Panc1 (cell line): ENCODE data around the gene SIAE. TPM values are rescaled to one million over a fixed set of nuclear protein-coding genes. Genes with fewer than 3 reads are reported as not detected.

Source experiments
- ATAC-seq: fragments of 200-7000 bp; cut with Tn5 transposase; 2 replicates; pipeline ENCODE4 v1.9.1; 2020; ENCODE audit warnings: mild to moderate bottlenecking, moderate library complexity
- BruUV-seq: library from RNA; stranded (reverse); fragments of 400-500 nt; replicated peaks from 2 replicates; lab custom pipeline; 2021; lab: Mats Ljungman, UMichigan
- CTCF ChIA-PET: fragments of 300-600 bp; sonication (Branson Sonifier 250); formaldehyde crosslinking; loops from one replicate; lab custom pipeline; 2022; ENCODE audit warnings: antibody characterized with exemption; lab: Charles Lee
- POLR2A ChIA-PET: fragments of 300-600 bp; sonication (Branson Sonifier 250); formaldehyde crosslinking; loops from one replicate; lab custom pipeline; 2022; ENCODE audit warnings: antibody characterized with exemption; lab: Charles Lee
- DNase-seq: peaks from one replicate; pipeline ENCODE4 v3.0.0-alpha.2; 2010; ENCODE audit warnings: low read depth, low spot score
- H3K27ac ChIP-seq: 2 replicates; pipeline ENCODE4 v1.5.1; 2011; ENCODE audit warnings: mild to moderate bottlenecking, low read length, inconsistent platforms
- H3K27me3 ChIP-seq: fragments of 200-500 bp; sonication (Bioruptor generic); 2 replicates; pipeline ENCODE4 v1.6.0; 2014; ENCODE audit warnings: low read length, inconsistent platforms; ENCODE audit not compliant: control insufficient read depth, insufficient read depth
- H3K36me3 ChIP-seq: fragments of 200-500 bp; sonication (Bioruptor generic); 2 replicates; pipeline ENCODE4 v1.5.1; 2014; ENCODE audit warnings: inconsistent platforms, mild to moderate bottlenecking, low read length, moderate library complexity; ENCODE audit not compliant: control insufficient read depth, insufficient read depth
- H3K4me1 ChIP-seq: 2 replicates; pipeline ENCODE4 v1.5.1; 2011; ENCODE audit warnings: inconsistent platforms, mild to moderate bottlenecking, low read length, moderate library complexity; ENCODE audit not compliant: control insufficient read depth, insufficient read depth
- H3K4me3 ChIP-seq, 2 experiments: 2 replicates each; pipeline ENCODE4 v1.5.1; 2011 to 2012; ENCODE audit warnings: low read depth in 2 of 2, low read length in 2 of 2, mild to moderate bottlenecking in 2 of 2, inconsistent platforms in 1 of 2, moderate library complexity in 1 of 2
- H3K9me3 ChIP-seq: fragments of 200-500 bp; sonication (Bioruptor generic); 2 replicates; pipeline ENCODE4 v1.5.1; 2014; ENCODE audit warnings: low read depth, mild to moderate bottlenecking, inconsistent platforms, low read length, moderate library complexity; ENCODE audit not compliant: control insufficient read depth, insufficient read depth
- POLR2AphosphoS5 ChIP-seq: IDR thresholded peaks from 2 replicates; pipeline ENCODE4 v1.6.1; 2012; ENCODE audit warnings: mild to moderate bottlenecking, low read depth, low read length, moderate library complexity
- SIN3A ChIP-seq: IDR thresholded peaks from 2 replicates; pipeline ENCODE4 v1.6.1; 2012; ENCODE audit warnings: low read depth, mild to moderate bottlenecking, low read length, moderate library complexity, borderline replicate concordance; ENCODE audit not compliant: insufficient read depth
- TCF7L2 ChIP-seq: IDR thresholded peaks from 2 replicates; pipeline ENCODE4 v1.6.1; 2011; ENCODE audit warnings: mild to moderate bottlenecking, low read depth, low read length, inconsistent platforms
- in situ Hi-C: cut with HindIII; loops from 2 replicates; pipeline ENCODE4 v1.10.0; 2016; ENCODE audit warnings: low sequenced_read_pairs, low pct_unique_long_range_greater_than_20kb
- intact Hi-C: fragments of 100-400 bp; cut with micrococcal nuclease; formaldehyde crosslinking; loops from one replicate; pipeline ENCODE4 v1.10.0; 2022; ENCODE audit not compliant: unreplicated experiment
- total RNA-seq: library from RNA; stranded (reverse); gene quantifications from one replicate; pipeline ENCODE4 v1.2.1, GENCODE V29; 2021; ENCODE audit not compliant: unreplicated experiment
- TF ChIP-seq, protein P1 (sequence below), 2 experiments: IDR thresholded peaks; 2 replicates each; pipeline ENCODE4 v1.6.1; 2011 to 2012; ENCODE audit warnings: low read depth in 2 of 2, control low read depth in 1 of 2, low read length in 1 of 2, mild to moderate bottlenecking in 1 of 2, moderate library complexity in 1 of 2; ENCODE audit not compliant: insufficient read depth in 1 of 2
- TF ChIP-seq, protein P2 (sequence below): fragments of 450-650 bp; IDR thresholded peaks from 2 replicates; pipeline ENCODE4 v1.5.1; 2017; ENCODE audit warnings: mild to moderate bottlenecking

SIAE gene
- total RNA-seq, 1 experiment from 2014 or later, result 14.9 TPM

DNA sequence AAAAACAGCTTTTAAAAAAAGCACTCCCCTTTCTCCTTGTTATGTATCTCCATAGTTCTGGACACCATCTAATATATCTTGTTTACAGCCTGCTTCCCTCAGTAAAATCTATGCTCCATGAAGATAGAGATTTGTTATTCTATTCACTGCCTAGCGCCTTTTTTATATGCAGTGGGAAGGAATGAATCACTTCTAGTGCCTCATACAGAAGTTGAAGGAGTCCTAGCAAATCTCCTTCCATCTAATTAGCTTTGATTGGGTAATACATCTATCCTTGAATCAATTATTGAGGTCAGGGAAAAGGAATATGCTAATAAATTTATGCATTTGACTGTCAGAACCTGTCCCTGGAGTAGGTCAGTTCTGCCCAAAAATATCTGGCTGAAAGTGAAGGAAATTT lies 26.0 kb upstream of the SIAE start:
- no peak for DNase-seq
- Histone ChIP-seq H3K4me1 (no peaks in the 10 kb centered on the region), H3K9me3 (no peaks in the 10 kb centered on the region), H3K4me3 (no peak overlapping the region), H3K27me3 (peaks cover 5% of the 10 kb centered on the region; the same call in 1 of the 2 replicates), H3K36me3 (no peaks in the 10 kb centered on the region), H3K27ac (no peak overlapping the region)
- no TSS peak for BruUV-seq
- ATAC-seq, result no peak
- POLR2A ChIA-PET, result no interaction called here
- intact Hi-C loops, result no loop called here
- TF ChIP-seq POLR2AphosphoS5 (no peak), TCF7L2 (no peak), SIN3A (no peak)
- TF ChIP-seq, protein P1, sequence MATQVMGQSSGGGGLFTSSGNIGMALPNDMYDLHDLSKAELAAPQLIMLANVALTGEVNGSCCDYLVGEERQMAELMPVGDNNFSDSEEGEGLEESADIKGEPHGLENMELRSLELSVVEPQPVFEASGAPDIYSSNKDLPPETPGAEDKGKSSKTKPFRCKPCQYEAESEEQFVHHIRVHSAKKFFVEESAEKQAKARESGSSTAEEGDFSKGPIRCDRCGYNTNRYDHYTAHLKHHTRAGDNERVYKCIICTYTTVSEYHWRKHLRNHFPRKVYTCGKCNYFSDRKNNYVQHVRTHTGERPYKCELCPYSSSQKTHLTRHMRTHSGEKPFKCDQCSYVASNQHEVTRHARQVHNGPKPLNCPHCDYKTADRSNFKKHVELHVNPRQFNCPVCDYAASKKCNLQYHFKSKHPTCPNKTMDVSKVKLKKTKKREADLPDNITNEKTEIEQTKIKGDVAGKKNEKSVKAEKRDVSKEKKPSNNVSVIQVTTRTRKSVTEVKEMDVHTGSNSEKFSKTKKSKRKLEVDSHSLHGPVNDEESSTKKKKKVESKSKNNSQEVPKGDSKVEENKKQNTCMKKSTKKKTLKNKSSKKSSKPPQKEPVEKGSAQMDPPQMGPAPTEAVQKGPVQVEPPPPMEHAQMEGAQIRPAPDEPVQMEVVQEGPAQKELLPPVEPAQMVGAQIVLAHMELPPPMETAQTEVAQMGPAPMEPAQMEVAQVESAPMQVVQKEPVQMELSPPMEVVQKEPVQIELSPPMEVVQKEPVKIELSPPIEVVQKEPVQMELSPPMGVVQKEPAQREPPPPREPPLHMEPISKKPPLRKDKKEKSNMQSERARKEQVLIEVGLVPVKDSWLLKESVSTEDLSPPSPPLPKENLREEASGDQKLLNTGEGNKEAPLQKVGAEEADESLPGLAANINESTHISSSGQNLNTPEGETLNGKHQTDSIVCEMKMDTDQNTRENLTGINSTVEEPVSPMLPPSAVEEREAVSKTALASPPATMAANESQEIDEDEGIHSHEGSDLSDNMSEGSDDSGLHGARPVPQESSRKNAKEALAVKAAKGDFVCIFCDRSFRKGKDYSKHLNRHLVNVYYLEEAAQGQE (IDR thresholded peaks at IDR 0.05; ENCODE audit: insufficient read depth in 1 of 2, low read depth in 2 of 2, low read length in 1 of 2), result no peak
- TF ChIP-seq, protein P2, sequence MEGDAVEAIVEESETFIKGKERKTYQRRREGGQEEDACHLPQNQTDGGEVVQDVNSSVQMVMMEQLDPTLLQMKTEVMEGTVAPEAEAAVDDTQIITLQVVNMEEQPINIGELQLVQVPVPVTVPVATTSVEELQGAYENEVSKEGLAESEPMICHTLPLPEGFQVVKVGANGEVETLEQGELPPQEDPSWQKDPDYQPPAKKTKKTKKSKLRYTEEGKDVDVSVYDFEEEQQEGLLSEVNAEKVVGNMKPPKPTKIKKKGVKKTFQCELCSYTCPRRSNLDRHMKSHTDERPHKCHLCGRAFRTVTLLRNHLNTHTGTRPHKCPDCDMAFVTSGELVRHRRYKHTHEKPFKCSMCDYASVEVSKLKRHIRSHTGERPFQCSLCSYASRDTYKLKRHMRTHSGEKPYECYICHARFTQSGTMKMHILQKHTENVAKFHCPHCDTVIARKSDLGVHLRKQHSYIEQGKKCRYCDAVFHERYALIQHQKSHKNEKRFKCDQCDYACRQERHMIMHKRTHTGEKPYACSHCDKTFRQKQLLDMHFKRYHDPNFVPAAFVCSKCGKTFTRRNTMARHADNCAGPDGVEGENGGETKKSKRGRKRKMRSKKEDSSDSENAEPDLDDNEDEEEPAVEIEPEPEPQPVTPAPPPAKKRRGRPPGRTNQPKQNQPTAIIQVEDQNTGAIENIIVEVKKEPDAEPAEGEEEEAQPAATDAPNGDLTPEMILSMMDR, result no peak
- in situ Hi-C loops, result no loop called here
- CTCF ChIA-PET, result no interaction called here

DNA sequence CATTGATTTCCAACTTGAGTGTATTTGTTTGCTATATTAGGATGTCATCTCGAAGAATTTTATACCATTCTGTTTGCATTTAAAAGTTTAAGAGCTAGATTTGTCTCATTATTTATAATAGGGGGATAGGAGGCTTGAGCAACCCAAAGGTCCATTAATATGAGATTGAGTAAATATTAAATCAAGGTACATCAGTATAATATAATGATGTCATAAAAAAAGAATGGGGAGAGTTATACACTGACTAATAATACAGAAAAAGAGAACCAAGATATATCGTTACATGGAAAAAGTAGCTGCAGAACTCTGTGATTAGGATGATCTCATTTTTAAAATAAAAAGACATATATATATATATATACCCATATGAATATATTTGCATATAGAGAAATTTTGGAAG lies 19.6 kb upstream of the SIAE start:
- CTCF ChIA-PET, result no interaction called here
- no peaks in the 10 kb centered on the region for H3K9me3 ChIP-seq
- no peaks in the 10 kb centered on the region for H3K36me3 ChIP-seq
- POLR2A ChIA-PET, result no interaction called here
- intact Hi-C loops (no loop called here), in situ Hi-C loops (no loop called here)
- ATAC-seq, result no peak
- DNase-seq, result no peak
- TF ChIP-seq SIN3A (no peak), TCF7L2 (no peak)
- TF ChIP-seq, protein P2, result no peak
- no peaks in the 10 kb centered on the region for H3K27me3 ChIP-seq
- no peak overlapping the region for H3K4me3 ChIP-seq
- no TSS peak for BruUV-seq
- no peak overlapping the region for H3K27ac ChIP-seq
- H3K4me1 ChIP-seq, result no peaks in the 10 kb centered on the region
